Measurements from ENCODE around the gene SMARCB1.
A peak's percentile ranks its signal among the peaks of the same experiment; 100 is the strongest.

The SMARCB1 gene

DNA sequence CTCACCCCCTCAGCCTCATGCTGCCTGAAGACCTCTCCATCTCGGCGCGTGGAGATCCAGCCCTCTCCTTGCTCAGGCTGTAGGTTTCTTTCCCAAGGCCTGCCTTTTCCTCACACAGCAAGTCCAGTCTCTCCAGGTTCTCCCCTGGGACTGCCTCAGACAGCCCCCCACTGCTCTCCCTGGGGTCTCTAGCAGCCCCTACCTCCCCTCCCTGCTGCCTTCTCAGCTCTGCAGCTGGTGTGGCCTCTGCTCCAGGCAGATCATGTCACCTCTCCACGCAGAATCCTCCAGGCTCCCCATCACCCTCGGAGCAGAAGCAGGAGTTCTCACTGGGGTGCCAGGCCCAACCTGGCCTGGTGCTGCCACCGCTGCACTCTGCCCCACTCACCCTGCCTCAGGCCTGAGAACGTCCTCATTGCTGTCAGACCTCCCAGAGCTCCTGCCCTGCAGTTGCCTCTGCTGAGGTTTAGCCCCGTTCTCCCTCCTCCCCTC lies 15.2 kb downstream of the SMARCB1 start:
- H3K9me3 Mint-ChIP-seq = no peaks in the 10 kb centered on the region
- peak overlapping the region in 1 of 2 donors; percentile 55 for H3K27ac Mint-ChIP-seq
- H3K4me3 Mint-ChIP-seq = no peak overlapping the region
- H3K27me3 Mint-ChIP-seq = no peaks in the 10 kb centered on the region
- H3K4me1 Mint-ChIP-seq = no peaks in the 10 kb centered on the region
- ATAC-seq = no peak
- DNase-seq = no peak

DNA sequence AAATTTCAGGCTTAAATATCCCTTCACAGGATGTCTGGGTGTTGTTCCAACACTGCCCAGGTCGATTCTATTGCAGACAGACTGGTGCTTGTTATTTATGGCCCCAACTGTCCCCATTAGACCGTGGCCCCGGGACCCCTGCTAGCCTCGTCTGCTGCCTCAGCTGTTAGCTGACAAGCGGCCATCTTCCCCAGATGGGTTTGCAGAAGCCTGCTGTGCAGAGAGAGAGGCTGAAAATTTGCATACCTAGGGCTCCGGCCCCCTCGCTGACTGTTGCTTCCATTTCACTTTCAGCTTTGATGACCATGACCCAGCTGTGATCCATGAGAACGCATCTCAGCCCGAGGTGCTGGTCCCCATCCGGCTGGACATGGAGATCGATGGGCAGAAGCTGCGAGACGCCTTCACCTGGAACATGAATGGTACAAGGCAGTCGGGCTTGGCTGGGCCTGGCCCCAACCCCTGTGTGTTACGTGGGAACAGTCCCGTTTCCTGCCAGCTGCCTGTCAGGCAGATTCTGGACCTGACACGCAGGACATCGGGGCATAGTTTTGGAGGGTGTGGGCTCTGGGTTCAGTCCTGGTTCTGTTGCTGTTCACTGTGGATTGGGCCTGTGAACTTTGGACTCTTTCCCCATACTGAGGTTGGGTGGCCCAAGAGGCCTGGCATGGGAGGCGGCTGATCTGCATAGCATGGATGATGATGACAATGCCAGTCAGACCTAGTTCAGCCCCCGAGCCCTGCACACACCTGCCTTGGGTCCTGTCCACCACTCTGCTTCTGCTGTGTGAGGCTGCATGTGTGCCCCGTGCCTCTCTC lies 16.4 kb downstream of the SMARCB1 start:
- H3K27me3 Mint-ChIP-seq = no peaks in the 10 kb centered on the region
- ATAC-seq = no peak
- DNase-seq = no peak
- no peaks in the 10 kb centered on the region for H3K4me1 Mint-ChIP-seq
- H3K27ac Mint-ChIP-seq = peak overlapping the region in 1 of 2 donors; percentile 39
- H3K4me3 Mint-ChIP-seq = no peak overlapping the region
- H3K9me3 Mint-ChIP-seq = no peaks in the 10 kb centered on the region

DNA sequence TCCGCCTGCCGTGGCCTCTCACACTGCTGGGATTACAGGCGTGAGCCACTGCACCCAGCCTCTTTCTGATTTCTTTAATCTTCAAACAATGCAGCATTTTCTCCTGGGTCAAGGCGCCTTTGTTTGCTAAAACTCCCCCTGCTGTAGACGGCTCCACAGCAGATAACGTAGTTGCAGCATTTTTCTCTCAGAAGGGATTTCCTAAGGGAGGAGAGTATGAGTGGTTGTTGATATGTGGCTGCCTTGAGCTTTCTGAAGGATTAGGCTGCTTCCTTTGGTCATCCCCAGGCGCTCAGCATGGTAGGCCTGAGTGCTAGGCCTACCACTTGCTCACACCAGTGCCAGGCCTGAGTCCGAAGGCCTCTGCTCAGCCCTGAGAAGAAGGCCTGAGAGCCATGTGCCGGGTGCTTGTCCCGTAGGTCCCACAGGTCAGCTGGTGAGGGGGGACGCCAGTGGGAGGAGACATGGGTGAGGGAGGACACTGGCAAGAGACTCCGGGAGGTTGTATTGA lies 18.1 kb downstream of the SMARCB1 start:
- ATAC-seq = no peak
- Mint-ChIP-seq H3K9me3 (no peaks in the 10 kb centered on the region), H3K4me1 (no peaks in the 10 kb centered on the region), H3K27ac (peak overlapping the region in 1 of 2 donors; percentile 8), H3K4me3 (no peak overlapping the region), H3K27me3 (no peaks in the 10 kb centered on the region)
- DNase-seq = no peak

DNA sequence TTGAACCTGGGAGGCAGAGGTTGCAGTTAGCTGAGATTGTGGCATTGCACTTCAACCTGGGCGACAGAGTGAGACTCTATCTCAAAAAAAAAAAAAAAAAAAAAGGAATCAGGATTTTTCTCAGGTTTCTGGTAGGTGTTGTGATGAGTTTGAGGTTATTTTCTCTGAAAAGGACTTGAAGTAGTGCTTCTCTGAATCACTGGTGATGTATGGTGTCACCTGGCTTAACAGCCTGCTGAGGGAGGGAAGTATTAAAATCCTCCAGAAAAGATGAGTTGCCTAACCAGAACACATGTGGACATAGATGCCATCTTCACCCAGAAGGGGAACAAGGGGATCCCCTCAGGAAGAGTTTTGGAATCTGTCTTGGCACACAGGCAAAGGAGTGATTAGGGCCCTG lies 20.1 kb downstream of the SMARCB1 start:
- no peak overlapping the region for H3K27ac Mint-ChIP-seq
- ATAC-seq = no peak
- no peaks in the 10 kb centered on the region for H3K4me1 Mint-ChIP-seq

DNA sequence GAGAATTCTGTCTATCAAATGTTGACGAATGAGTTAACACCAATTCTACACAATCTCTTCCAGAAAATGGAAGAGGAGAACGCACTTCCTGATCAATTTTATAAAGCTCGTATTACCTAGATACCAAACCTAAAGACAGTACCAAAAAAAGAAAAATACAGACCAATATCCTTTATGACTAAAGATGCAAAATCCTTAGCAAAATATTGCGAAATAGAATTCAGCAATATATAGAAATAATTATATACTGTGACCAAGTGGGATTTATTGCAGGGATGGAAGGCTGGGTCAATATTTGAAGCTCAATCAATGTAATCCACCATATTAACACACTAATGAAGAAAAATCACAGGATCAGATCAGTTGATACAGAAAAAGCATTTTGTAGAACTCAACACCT lies 25.6 kb downstream of the SMARCB1 start:
- no peak overlapping the region for H3K4me3 Mint-ChIP-seq
- no peaks in the 10 kb centered on the region for H3K9me3 Mint-ChIP-seq
- no peaks in the 10 kb centered on the region for H3K4me1 Mint-ChIP-seq
- H3K27me3 Mint-ChIP-seq = no peaks in the 10 kb centered on the region
- DNase-seq (no peak), ATAC-seq (no peak)
- H3K27ac Mint-ChIP-seq = no peak overlapping the region

More for the DNA sequence above, 20.1 kb downstream of the SMARCB1 start:
- no peak for DNase-seq
- Mint-ChIP-seq H3K27me3 (no peaks in the 10 kb centered on the region), H3K9me3 (no peaks in the 10 kb centered on the region), H3K4me3 (no peak overlapping the region)

DNA sequence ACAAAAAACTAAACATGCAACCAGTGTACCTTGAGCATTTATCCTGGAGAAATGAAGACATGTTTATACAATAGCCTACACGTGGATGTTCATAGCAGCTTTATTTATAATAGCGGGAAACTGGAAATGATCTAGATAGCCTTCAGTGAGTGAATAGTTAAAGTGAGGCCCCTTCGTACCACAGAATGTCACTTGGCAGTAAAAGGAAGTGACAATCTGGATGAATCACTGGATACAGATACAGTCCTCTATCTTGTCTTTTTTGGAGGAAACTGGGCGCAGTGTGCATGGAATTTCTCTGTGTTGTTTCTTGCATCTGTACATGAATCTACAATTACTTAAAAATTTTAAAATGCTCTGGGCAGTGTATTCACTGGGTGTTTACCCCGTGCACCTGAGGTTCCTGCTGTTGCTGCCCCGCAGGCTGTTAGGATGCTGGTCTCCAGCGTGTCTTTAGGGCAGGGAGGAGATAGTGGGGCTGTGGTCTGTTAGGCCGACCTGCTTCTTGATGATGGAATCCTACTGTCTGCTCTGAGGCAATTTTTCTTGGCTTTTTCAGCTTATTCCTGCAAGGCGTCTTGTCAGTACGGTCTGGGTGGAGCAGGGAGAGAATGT lies 28.9 kb downstream of the SMARCB1 start:
- no peak overlapping the region for H3K27ac Mint-ChIP-seq

DNA sequence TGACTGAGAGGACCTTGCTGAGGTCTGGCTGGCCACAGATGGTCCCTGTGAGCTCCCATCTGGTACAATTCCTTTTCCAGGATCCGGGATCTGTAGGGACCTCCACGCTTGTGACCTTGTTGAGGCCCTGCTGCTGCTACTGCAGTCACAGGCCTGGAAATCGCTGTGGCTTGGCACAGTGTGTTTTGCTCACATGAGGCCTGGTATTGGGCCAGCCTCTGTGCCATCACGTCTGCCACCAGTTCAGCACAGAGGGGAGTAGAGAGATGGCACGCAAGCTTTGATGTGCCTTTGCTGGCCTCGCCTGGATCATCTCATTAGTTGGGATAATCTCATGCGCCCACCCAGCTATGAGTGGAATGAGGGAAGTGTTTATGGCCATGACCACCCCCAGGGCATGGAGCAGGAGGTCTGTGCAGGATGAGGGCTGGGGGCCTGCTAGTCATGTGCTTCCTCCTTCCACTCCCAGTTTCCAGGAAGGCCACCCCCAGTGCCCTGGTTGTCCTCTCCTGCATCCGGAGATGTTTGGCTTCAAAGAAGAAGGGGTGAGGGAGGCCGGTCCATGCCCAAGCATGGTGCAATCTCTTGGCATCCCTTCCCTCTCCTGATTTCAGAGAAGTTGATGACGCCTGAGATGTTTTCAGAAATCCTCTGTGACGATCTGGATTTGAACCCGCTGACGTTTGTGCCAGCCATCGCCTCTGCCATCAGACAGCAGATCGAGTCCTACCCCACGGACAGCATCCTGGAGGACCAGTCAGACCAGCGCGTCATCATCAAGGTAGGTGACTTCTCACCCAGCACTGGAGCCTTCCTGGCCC lies 29.6 kb downstream of the SMARCB1 start:
- Mint-ChIP-seq H3K9me3 (no peaks in the 10 kb centered on the region), H3K27ac (no peak overlapping the region), H3K4me3 (no peak overlapping the region), H3K4me1 (peaks cover 16% of the 10 kb centered on the region), H3K27me3 (no peaks in the 10 kb centered on the region)
- no peak for DNase-seq
- ATAC-seq = no peak

More for the DNA sequence above, 28.9 kb downstream of the SMARCB1 start:
- H3K27me3 Mint-ChIP-seq = no peaks in the 10 kb centered on the region
- DNase-seq (no peak), ATAC-seq (no peak)
- peaks cover 10% of the 10 kb centered on the region for H3K4me1 Mint-ChIP-seq
- H3K4me3 Mint-ChIP-seq = no peak overlapping the region
- H3K9me3 Mint-ChIP-seq = no peaks in the 10 kb centered on the region

DNA sequence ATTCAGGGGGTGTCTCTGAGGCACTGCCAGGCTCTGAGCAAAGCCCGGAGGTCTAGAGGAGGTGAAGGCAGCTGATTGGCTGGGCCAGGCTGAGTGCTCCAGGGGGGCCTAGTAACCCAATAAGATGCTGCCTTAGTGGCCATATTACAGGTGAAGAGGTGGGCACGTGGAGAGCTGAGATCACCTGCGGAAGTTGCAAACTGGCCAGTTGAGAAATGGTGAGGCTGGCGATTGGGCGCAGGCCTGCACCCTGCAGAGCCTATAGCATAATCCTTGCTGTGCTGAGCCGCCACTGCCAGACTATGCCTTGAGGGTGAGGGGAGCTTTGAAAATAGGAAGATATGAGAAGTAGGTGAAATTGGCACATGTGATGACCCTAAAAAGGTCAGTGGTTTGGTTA lies 30.4 kb downstream of the SMARCB1 start:
- ATAC-seq (no peak), DNase-seq (no peak)
- Mint-ChIP-seq H3K27me3 (no peaks in the 10 kb centered on the region), H3K27ac (no peak overlapping the region), H3K4me3 (no peak overlapping the region), H3K4me1 (peaks cover 16% of the 10 kb centered on the region), H3K9me3 (no peaks in the 10 kb centered on the region)

DNA sequence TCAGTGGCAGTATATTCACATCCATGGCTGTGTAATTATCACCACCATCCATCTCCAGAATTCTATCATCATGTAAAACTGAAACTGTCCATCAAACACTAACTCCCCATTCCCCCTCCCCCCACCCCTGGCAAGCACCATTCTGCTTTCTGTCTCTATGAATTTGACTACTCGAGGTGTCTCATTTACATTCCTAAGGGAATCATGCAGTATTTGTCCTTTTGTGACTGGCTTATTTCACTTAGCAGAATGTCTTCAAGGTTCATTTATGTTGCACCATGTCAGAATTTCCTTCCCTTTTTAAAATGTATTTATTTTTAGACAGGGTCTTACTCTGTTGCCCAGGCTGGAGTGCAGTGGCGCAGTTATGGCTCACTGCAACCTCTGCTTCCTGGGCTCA lies 31.8 kb downstream of the SMARCB1 start:
- Mint-ChIP-seq H3K9me3 (no peaks in the 10 kb centered on the region), H3K27me3 (no peaks in the 10 kb centered on the region), H3K27ac (no peak overlapping the region), H3K4me1 (peaks cover 16% of the 10 kb centered on the region), H3K4me3 (no peak overlapping the region)
- DNase-seq = no peak
- no peak for ATAC-seq

DNA sequence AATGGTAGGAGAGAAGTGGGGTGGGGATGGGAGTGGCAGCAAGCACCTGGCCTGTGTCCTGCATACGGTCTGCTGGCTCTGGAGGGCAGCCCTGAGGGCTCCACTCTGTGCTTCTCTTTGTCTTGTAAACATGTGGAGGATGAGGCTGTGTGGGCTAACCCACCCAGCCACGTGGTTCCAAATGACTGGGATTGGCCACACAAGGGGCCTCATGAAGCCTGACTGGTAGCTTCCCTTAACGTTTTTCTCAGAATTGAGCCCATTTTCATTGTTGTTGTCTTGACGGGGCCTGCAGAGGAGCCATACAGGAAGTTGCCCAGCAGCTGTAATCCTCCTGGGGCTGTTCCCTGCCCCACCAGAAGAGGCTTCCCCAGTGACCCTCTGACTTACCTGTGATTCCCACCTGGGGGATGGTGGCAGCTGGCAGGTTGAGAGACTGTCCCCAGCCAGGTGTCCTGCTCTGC lies 34.0 kb downstream of the SMARCB1 start:
- H3K27ac Mint-ChIP-seq = peak overlapping the region; percentile 83 to 85
- no peaks in the 10 kb centered on the region for H3K27me3 Mint-ChIP-seq
- H3K4me3 Mint-ChIP-seq = peak overlapping the region in 1 of 2 donors; percentile 32
- H3K9me3 Mint-ChIP-seq = no peaks in the 10 kb centered on the region
- peaks cover 22% of the 10 kb centered on the region for H3K4me1 Mint-ChIP-seq
- ATAC-seq (peak; percentile 94), DNase-seq (peak in 1 of 2 donors; percentile 63)

DNA sequence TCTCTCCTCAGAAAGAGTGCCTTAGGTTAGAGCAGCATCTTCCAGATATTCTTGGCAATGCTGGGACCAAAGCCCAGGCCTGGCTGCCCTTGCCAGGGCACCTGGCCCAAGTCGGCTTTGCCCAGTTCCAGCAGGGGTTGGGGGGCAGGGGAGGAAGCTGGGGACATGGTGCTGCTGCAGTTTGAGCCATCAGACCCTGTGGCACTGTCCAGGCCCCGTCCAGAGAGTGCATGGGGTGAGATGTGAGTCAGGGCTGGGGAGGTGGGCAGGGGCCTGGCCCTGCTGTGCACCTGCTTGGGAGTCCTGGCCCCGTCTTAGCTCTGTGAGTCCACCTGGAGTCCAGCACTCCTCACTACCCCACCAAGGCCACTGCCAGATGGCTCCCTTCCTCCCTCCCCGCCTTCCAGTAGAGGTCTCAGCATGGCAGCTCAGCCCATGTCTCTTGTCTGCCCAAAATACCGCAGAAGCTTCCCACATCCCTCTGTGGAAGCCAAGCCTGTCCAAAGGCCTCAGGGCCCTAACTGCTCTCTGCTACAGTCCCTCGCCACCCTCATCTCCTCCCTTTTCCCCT lies 35.4 kb downstream of the SMARCB1 start:
- Mint-ChIP-seq H3K4me1 (peaks cover 30% of the 10 kb centered on the region), H3K9me3 (no peaks in the 10 kb centered on the region), H3K27me3 (no peaks in the 10 kb centered on the region), H3K27ac (peak overlapping the region; percentile 63 to 67), H3K4me3 (no peak overlapping the region)
- DNase-seq (no peak), ATAC-seq (no peak)

DNA sequence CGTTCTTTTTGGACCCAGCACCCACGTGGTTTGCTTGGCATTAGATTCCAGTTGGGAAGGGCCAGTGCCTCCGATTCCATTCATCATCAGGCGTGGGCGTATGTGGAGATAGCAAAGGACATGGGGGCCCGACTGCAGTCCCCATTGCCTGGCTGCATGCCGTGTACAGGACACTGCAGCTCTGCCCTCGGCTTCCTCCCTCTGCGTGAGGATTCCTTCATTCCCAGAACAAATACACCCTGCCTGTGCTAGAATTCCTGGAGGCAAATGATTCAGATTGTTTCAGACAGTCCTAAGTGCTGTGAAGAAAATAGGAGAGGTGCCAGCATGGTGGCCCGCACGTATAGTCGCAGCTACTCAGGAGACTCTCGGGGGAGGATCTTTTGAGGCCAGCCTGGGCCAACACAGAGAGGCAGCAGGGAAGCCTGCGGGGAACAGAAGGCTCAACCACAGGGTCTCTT lies 36.6 kb downstream of the SMARCB1 start:
- no peaks in the 10 kb centered on the region for H3K9me3 Mint-ChIP-seq
- ATAC-seq (no peak), DNase-seq (no peak)
- no peak overlapping the region for H3K27ac Mint-ChIP-seq
- peaks cover 30% of the 10 kb centered on the region for H3K4me1 Mint-ChIP-seq
- H3K27me3 Mint-ChIP-seq = no peaks in the 10 kb centered on the region
- H3K4me3 Mint-ChIP-seq = no peak overlapping the region

DNA sequence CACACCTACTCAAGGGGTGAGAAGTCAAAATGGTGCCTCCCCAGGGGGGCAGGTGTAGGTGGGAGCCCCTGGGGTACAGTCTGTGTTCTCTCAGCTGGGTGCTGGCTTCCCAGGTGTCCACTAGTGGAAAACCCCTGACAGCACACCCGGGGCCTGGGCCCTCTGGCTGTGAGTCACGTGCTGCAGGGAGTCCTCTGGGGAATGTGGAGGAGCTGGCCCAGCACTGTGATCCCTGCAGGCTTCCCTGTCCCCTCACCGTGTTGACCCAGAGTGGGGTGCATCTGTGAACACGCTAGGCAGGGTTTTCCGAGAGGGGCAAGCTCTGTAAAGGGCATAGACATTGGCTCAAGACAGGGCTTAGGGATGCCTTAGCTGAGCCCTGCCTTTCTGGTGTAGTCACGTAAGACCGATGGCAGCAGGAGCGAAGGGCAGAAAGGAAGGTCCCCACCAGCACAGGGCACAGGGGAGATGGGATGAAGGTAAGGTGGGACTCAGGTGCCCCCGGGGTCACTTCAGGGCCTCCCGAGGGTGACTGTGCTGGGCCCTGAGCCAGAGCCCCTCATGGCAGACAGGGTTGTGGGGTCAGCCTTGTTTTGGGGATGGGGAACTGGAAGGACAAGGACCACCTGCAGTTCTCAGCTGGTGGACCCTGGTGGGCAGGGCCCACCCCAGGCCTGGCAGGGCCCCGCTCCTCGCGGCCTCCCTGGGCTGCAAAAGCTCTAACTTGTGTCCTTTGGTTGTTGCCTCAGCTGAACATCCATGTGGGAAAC lies 37.9 kb downstream of the SMARCB1 start:
- ATAC-seq (no peak), DNase-seq (no peak)
- Mint-ChIP-seq H3K27ac (peak overlapping the region; percentile 31 to 46), H3K9me3 (no peaks in the 10 kb centered on the region), H3K4me3 (no peak overlapping the region), H3K4me1 (peaks cover 29% of the 10 kb centered on the region), H3K27me3 (no peaks in the 10 kb centered on the region)

DNA sequence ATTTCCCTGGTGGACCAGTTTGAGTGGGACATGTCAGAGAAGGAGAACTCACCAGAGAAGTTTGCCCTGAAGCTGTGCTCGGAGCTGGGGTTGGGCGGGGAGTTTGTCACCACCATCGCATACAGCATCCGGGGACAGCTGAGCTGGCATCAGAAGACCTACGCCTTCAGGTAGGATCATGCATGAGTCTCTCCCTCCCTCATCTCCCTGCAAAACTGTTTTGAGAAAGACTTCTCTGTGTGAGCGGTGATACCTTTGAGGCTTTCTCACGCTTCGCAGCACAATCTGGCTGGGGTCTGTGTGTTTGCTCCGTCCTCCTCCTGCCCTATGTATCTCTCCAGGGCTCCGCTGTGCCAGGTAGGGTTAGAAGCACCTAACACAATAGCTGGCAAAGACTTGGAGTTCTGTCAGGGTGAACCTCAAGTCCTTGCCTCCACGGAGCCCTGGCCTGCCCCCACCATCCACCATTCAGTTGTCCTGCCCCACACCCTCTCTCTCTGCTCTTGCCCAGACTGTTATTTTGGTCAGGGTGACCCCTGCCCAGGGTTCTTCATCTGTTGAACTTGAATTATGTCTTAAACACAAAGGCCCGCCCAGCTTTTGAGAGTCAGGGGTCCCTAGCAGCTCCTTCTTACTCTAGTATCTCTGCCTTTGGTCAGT lies 38.6 kb downstream of the SMARCB1 start:
- H3K9me3 Mint-ChIP-seq = no peaks in the 10 kb centered on the region
- peaks cover 22% of the 10 kb centered on the region for H3K4me1 Mint-ChIP-seq
- DNase-seq = no peak
- H3K27ac Mint-ChIP-seq = peak overlapping the region; percentile 36 to 90
- no peaks in the 10 kb centered on the region for H3K27me3 Mint-ChIP-seq
- no peak for ATAC-seq
- no peak overlapping the region for H3K4me3 Mint-ChIP-seq

All from stimulated activated naive CD8-positive, alpha-beta T cell treated with anti-CD3 and anti-CD28 coated beads, Interleukin-15, amount 100 ng/mL, for 72 hours (primary cell).